HG03469 (cell line): ENCODE data around the gene GABRG3.

Source experiments
- ATAC-seq: cut with Tn5 transposase; IDR thresholded peaks from one replicate; pipeline ENCODE4 v1.9.1; 2021; ENCODE audit warnings: mild to moderate bottlenecking, moderate library complexity, moderate number of reproducible peaks; ENCODE audit not compliant: unreplicated experiment

GABRG3 gene

DNA sequence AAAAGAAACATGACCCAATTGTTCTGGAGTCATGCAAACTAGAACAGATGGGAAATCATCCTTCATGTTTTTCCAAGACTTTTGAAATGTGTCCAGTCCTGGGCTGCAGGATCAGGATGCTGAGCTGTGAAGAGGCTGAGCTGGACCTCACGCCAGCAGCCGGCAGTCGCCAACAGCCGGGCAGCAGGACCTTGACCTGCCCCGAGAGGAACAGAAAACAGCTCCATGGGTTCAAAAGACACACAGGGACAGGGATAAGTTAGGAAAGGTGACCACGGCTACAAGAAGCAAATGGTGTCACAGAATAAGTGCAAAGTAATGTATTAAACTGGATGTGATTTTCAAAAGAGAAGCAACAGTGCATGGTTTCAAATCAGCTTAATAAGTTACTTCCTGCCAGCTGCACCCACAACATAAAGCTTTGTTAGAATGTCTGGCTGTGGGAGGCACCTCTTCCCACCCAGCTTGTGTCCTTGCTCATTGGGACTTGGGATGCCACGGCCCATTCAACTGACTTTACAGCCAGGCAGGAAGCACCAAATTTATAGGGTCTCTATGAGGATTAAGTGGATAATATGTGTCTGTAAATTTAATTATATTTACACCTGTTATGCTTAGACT, 266.4 kb downstream of the GABRG3 start:
- no peak for ATAC-seq

DNA sequence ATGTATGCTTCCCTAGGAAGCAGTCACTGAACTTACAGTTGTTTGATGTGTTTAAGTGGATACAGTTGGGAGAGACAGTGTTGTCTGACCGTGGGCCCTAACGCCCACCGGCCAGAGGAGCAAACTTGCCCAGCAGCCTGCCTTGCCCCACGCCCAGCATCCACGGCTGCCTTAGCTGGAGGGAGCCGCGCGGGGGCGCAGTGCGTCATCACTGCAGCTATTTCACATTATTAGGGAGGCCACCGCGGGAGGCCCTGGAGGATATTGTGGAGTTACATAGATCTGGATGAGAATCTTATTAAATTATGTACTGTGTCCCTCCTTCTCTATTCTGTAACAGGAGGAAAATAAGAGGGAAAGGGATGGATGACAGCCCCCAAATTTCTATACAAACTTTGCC, 267.2 kb downstream of the GABRG3 start:
- ATAC-seq, result no peak

DNA sequence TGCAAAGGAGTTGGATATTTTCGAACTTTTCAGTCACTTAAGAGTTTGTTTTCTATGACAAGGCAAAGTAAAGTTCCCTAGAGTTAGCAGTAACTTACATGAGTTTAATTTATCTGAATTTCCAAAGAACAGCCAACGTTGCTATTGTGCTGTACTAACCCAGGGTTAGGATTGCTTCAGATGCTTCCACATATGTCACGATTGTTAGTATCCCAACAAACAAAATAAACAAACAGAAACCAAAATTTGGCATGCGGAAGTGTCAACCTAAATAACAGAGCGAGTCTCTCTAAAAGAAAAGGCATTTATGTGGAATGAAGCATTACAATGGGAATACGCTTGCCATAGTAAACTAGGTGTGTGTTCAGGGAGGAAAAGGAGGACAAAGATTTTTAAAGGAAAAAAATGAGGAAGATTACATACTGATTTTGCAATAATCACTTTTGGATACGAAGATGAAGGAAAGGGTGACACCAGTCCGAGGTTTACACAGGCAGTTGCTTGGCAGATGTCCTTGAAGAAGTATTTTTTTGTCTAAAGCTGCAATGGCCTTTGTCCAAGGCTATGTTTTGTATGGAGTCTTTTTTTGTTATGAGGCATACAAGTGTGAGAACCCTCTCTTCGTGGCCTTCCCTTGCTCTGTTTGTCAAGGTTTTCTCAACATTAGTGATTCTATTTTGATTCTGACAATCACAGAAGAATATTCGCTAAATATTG, 267.9 kb downstream of the GABRG3 start:
- ATAC-seq, result no peak

GRCh38 chr15:27241943-27242342, 271.0 kb downstream of the GABRG3 start:
- no peak for ATAC-seq

GRCh38 chr15:27244047-27244446, 273.1 kb downstream of the GABRG3 start:
- ATAC-seq, result no peak

DNA sequence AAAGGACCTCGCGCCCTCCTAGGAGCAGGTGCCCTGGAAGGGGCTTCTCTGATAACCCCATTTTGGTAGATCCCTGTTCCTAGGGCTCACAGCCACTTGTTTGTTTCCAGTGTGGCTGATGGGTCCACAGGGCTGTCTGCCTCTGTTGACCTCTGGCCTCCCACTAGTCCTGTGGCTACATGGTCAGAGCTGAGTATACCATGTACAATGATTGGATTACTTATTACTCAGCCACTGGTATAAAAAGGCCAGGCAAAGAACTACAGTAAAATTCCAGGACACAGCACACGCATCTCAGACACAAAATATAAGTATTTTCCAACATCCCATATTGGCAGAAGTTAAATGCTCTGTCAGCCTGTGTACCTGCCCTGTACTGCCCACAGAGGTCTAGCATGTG, 277.3 kb downstream of the GABRG3 start:
- no peak for ATAC-seq

GRCh38 chr15:27249046-27249759, 278.2 kb downstream of the GABRG3 start:
- ATAC-seq, result no peak

DNA sequence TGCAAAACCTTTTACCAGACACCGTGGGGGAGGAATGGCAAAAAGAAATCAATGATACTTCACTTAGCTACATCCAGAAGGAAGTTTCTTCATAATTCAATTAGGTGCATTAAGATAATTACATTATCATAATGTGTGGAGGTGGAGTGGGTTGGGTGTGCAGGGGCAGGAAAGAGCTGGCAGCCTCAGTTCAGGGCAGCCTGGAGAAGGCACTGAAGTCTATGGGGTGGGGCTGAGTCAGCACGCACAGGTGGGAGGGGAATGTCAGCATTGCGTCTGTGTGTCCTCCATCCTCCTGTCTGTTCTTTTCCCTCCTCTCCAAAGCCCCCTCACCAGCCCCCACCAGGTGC, 278.8 kb downstream of the GABRG3 start:
- no peak for ATAC-seq

- ATAC-seq, result no peak
Measured at GRCh38 chr15:27250223-27250622, 279.2 kb downstream of the GABRG3 start.

DNA sequence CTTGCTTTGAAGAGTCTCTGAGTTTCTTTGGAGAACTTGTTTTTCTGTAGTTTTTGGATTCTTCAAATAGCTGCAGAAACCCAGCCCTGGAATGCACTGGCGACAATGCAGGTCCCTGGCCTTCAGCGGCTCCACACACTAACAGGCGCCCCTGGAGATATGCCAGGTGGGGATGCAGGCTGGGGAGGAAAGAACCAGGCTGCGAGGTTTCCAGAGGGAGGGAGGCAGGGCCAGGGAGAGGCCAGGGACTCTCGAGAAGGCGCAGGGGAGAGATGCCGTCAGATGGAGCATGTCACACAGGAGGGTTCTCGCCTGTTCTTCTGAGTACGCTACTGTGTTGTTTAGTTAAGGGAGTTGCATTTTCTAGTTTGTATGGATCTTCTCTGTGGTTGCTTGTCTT, 283.1 kb downstream of the GABRG3 start:
- ATAC-seq, result no peak

DNA sequence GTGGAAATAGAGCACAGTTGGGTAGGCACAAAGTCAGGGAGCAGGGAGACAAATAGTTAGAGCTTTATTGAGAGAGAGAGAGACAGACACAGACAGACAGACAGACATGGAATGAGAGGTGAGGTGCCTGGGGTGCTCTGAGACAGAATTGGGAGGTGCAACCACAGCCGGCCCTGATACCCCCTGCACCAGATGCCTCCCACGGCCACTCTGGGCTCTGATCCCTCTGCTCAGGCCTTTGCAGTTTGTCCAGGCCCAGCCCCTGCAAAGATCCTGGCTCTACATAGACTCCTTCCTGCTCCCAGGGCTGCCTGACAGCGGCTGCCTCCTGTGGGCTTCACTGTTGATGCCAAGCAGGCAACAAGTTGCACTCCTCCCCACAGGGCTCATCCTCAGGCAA, 283.8 kb downstream of the GABRG3 start:
- no peak for ATAC-seq

DNA sequence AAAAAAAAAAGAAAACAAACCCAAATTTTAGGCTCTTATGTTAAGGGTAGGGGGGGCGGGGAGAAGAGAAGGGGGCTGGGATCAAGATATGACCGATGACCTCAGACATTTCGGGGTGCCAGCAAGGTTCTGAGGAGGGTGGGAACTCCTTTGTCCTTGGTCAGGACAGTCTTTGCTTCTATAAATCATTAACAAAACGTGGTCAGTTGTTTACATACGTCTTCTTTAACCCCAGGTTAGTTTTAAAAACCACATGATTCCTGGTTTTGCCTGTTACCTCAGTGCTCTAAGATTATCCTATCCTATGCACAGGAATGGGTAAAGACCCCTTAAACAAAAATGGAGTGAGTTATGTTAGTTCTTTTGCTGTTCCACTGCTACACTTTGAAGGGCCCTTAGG, 285.5 kb downstream of the GABRG3 start:
- no peak for ATAC-seq

GRCh38 chr15:27258287-27258686, 287.3 kb downstream of the GABRG3 start:
- ATAC-seq, result no peak

DNA sequence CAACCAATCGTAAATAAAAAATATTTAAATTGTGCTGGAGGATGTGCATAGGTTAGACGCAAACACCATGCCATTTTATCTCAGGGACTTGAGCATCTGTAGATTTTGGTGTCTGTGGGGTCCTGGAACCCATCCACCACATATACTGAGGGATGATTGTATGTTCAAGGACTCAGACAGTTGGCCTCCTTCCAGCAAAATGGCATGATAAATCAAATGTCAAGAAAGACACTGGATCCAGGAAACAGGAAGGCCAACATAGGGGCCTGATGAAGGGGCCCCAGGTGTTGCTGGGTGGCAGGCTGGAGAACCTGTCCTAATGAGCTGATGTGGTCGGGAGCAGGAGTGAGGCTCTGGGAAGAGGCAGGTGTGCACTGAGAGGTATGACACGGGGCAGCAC, 289.5 kb downstream of the GABRG3 start:
- no peak for ATAC-seq

GRCh38 chr15:27268923-27269322, 297.9 kb downstream of the GABRG3 start:
- no peak for ATAC-seq

DNA sequence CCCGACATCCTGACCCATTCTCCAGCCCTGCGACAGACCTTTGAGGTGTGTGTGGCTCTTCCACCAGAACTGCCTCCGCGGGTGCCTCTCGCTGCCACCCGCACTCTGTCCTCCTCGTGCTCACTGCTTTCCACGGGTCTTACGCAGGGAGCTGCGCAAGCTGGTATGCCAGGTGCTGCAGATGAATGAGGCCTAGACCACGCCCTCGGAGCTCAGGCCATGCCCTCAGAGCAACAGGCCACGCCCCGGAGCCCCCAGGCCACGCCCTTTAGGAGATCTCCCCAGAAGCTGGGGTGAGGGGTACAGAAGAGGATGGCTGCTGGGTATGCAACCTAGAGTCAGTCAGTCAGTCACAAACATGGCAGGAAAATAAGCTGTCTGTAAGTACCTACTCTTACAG, 300.3 kb downstream of the GABRG3 start:
- no peak for ATAC-seq

GRCh38 chr15:27272427-27272826, 301.4 kb downstream of the GABRG3 start:
- no peak for ATAC-seq

GRCh38 chr15:27273506-27273905, 302.5 kb downstream of the GABRG3 start:
- ATAC-seq, result no peak

GRCh38 chr15:27278761-27279160, 307.8 kb downstream of the GABRG3 start:
- ATAC-seq, result no peak

GRCh38 chr15:27292641-27293040, 321.7 kb downstream of the GABRG3 start:
- no peak for ATAC-seq

DNA sequence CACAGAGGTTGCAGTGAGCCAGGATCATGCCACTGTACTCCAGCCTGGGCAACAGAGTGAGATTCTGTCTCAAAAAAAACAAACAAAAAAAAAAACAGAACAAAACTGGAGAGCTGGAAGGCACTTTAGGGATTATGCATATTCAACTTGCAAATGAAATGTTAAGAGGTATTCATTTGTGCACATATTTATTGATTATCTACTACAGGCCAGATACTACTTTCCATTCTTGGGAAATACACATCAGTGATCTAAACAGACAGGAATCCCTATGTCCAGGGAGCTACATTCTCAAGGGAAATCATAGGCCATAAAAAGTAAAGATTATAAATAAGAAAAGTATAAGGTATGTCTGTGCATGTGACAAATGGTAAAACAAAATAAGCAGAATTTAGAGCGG, 322.6 kb downstream of the GABRG3 start:
- ATAC-seq, result no peak

GRCh38 chr15:27317736-27318135, 346.8 kb downstream of the GABRG3 start:
- no peak for ATAC-seq
